SK-MEL-5 (cell line): ENCODE results near the gene SOX10. TPM values are rescaled to one million over a fixed set of nuclear protein-coding genes. Genes with fewer than 3 reads are reported as not detected.
"Not testable (repeated sequence)": the region's sequence is repeated elsewhere in the genome, so short reads cannot be mapped to it uniquely, and the experiment has no call there.

Experiments
- DNase-seq: peaks from one replicate; pipeline ENCODE4 v3.0.0-alpha.2; 2016; ENCODE audit warnings: low read depth, low spot score
- in situ Hi-C: cut with HindIII; loops from 2 replicates; pipeline ENCODE4 v1.10.0; 2016; ENCODE audit warnings: low sequenced_read_pairs, high pct_unique_total_duplicates, low pct_unique_long_range_greater_than_20kb
- total RNA-seq: library from RNA; depleted of rRNA; stranded (reverse); fragments of >200 nt; shearing (Covaris generic); gene quantifications from 2 replicates; pipeline ENCODE4 v1.2.3, GENCODE V29; 2014

The SOX10 gene
- total RNA-seq, 1 experiment from 2014 or later: 188 TPM

- no peak for DNase-seq
- in situ Hi-C loops: no loop called here
Measured at GRCh38 chr22:37994982-37995381, 10.6 kb upstream of the SOX10 start.

- DNase-seq: no peak
- in situ Hi-C loops: no loop called here
Measured at GRCh38 chr22:37994049-37994448, 9.7 kb upstream of the SOX10 start.

- peak; percentile 34 for DNase-seq
- in situ Hi-C loops: no loop called here
Measured at GRCh38 chr22:37991731-37992442, 7.5 kb upstream of the SOX10 start.

- no peak for DNase-seq
- in situ Hi-C loops: no loop called here
Measured at GRCh38 chr22:37990862-37991261, 6.5 kb upstream of the SOX10 start.

GRCh38 chr22:37990301-37990700, 5.9 kb upstream of the SOX10 start:
- no peak for DNase-seq
- in situ Hi-C loops: no loop called here

- in situ Hi-C loops: no loop called here
- DNase-seq: no peak
Measured at GRCh38 chr22:37989146-37990045, 5.0 kb upstream of the SOX10 start.

GRCh38 chr22:37986371-37986770, 2.0 kb upstream of the SOX10 start:
- DNase-seq: no peak
- in situ Hi-C loops: no loop called here

- in situ Hi-C loops: no loop called here
- DNase-seq: peak; percentile 78
Measured at GRCh38 chr22:37985751-37986281, 1.5 kb upstream of the SOX10 start.

- DNase-seq: no peak
- in situ Hi-C loops: no loop called here
Measured at GRCh38 chr22:37985050-37985585, 763 bp upstream of the SOX10 start.

GRCh38 chr22:37982938-37983859, 1.2 kb downstream of the SOX10 start:
- DNase-seq: peak; percentile 67
- in situ Hi-C loops: no loop called here

- peak; percentile 43 for DNase-seq
- in situ Hi-C loops: no loop called here
Measured at GRCh38 chr22:37982151-37982785, 2.1 kb downstream of the SOX10 start.

GRCh38 chr22:37981282-37982011, 2.9 kb downstream of the SOX10 start:
- in situ Hi-C loops: no loop called here
- no peak for DNase-seq

GRCh38 chr22:37979782-37980181, 4.6 kb downstream of the SOX10 start:
- in situ Hi-C loops: no loop called here
- DNase-seq: peak; percentile 30

- no peak for DNase-seq
- in situ Hi-C loops: no loop called here
Measured at GRCh38 chr22:37976547-37976946, 7.8 kb downstream of the SOX10 start.

GRCh38 chr22:37976022-37976421, 8.3 kb downstream of the SOX10 start:
- DNase-seq, in situ Hi-C loops: not testable (repeated sequence)

- in situ Hi-C loops: no loop called here
- DNase-seq: no peak
Measured at GRCh38 chr22:37975153-37975552, 9.2 kb downstream of the SOX10 start.
